GM12878 (cell line): ENCODE results near the gene SYK. TPM values are rescaled to one million over a fixed set of nuclear protein-coding genes. Genes with fewer than 3 reads are reported as not detected.

Experiments
- ATAC-seq: fragments of 200-7000 bp; cut with Tn5 transposase; 3 replicates; pipeline ENCODE4 v1.9.1; 2020; ENCODE audit warnings: mild to moderate bottlenecking, moderate library complexity
- BruUV-seq: library from RNA; stranded (reverse); fragments of 400-500 nt; replicated peaks from 2 replicates; lab custom pipeline; 2021; lab: Mats Ljungman, UMichigan
- CTCF ChIA-PET: fragments of 300-600 bp; sonication (Branson Sonifier 250); formaldehyde crosslinking; extraction: SDS; loops from one replicate; lab custom pipeline; 2021; ENCODE audit warnings: inconsistent platforms; lab: Yijun Ruan, JAX
- POLR2A ChIA-PET: fragments of 350-600 bp; formaldehyde crosslinking; extraction: SDS; loops from one replicate; lab custom pipeline; 2021; ENCODE audit warnings: inconsistent platforms; lab: Charles Lee
- RAD21 ChIA-PET: fragments of 300-600 bp; sonication (Branson Sonifier 250); formaldehyde crosslinking; loops from one replicate; lab custom pipeline; 2023; ENCODE audit warnings: antibody characterized with exemption; ENCODE audit not compliant: unreplicated experiment; lab: Charles Lee
- SMC1A ChIA-PET: fragments of 300-600 bp; sonication (Branson Sonifier 250); formaldehyde crosslinking; loops from one replicate; lab custom pipeline; 2023; ENCODE audit not compliant: unreplicated experiment, uncharacterized antibody; lab: Charles Lee
- DNase-seq: peaks from one replicate; pipeline ENCODE4 v3.0.0-alpha.2; 2011; ENCODE audit warnings: low read depth, low spot score
- FAIRE-seq: peaks from 3 replicates; lab custom pipeline; 2011; peaks lifted over from hg19 to GRCh38; lab: Jason Lieb, UNC
- H2AFZ ChIP-seq: 2 replicates; pipeline ENCODE4 v1.6.0; 2011; ENCODE audit warnings: low read depth, low read length, control low read depth; ENCODE audit not compliant: control insufficient read depth
- H3K27ac ChIP-seq: 2 replicates; pipeline ENCODE4 v1.5.1; 2011; ENCODE audit warnings: control low read depth; ENCODE audit not compliant: control insufficient read depth, insufficient read depth
- H3K27me3 ChIP-seq, 2 experiments: replicated peaks in 1 of 2; 2 replicates each; pipeline versions ENCODE4 v1.6.0 to v1.6.1; 2011; ENCODE audit warnings: low read length in 1 of 2; ENCODE audit not compliant: control insufficient read depth in 2 of 2, insufficient read depth in 2 of 2
- H3K36me3 ChIP-seq, 2 experiments: 2 replicates each; pipeline ENCODE4 v1.5.1; 2011; ENCODE audit warnings: low read length in 1 of 2; ENCODE audit not compliant: control insufficient read depth in 2 of 2, insufficient read depth in 2 of 2
- H3K4me1 ChIP-seq: 2 replicates; pipeline ENCODE4 v1.6.1; 2011; ENCODE audit warnings: mild to moderate bottlenecking, low read length, moderate library complexity, mixed read lengths; ENCODE audit not compliant: control insufficient read depth, insufficient read depth
- H3K4me2 ChIP-seq: 2 replicates; pipeline ENCODE4 v1.6.0; 2011; ENCODE audit warnings: control low read depth; ENCODE audit not compliant: control insufficient read depth, insufficient read depth
- H3K4me3 ChIP-seq: fragments of 200-600 bp; sonication (generic); 2 replicates; pipeline ENCODE4 v1.5.1; 2016
- H3K79me2 ChIP-seq: 2 replicates; pipeline ENCODE4 v1.6.0; 2011; ENCODE audit warnings: low read length; ENCODE audit not compliant: control insufficient read depth, insufficient read depth
- H3K9ac ChIP-seq: 2 replicates; pipeline ENCODE4 v1.8.0; 2011; ENCODE audit warnings: low read length, control low read depth, mixed read lengths; ENCODE audit not compliant: control insufficient read depth, insufficient read depth
- H3K9me3 ChIP-seq: replicated peaks from 3 replicates; pipeline ENCODE4 v1.5.1; 2011; ENCODE audit warnings: mild to moderate bottlenecking, low read length; ENCODE audit not compliant: control insufficient read depth, insufficient read depth
- H4K20me1 ChIP-seq: 2 replicates; pipeline ENCODE4 v1.6.0; 2011; ENCODE audit not compliant: control insufficient read depth, insufficient read depth
- ASH2L ChIP-seq: fragments of 300-600, 200-600 bp; sonication (generic); IDR thresholded peaks from 2 replicates; pipeline ENCODE4 v1.6.1; 2017; ENCODE audit warnings: low read depth, mild to moderate bottlenecking, borderline replicate concordance
- CREB1 ChIP-seq: IDR thresholded peaks from 2 replicates; pipeline ENCODE4 v1.6.1; 2012; ENCODE audit warnings: low read depth, mild to moderate bottlenecking, inconsistent platforms
- ELK1 ChIP-seq: IDR thresholded peaks from 2 replicates; pipeline ENCODE4 v1.6.1; 2012; ENCODE audit warnings: low read depth, low read length, improper control_type of control experiment
- IKZF1 ChIP-seq: fragments of 450-650 bp; conservative IDR thresholded peaks from 2 replicates; pipeline ENCODE4 v1.6.1; 2017; ENCODE audit warnings: antibody characterized with exemption, mild to moderate bottlenecking
- MTA2 ChIP-seq: fragments of 450-650 bp; IDR thresholded peaks from 2 replicates; pipeline ENCODE4 v1.6.1; 2016; ENCODE audit warnings: low read depth, mild to moderate bottlenecking, moderate library complexity
- NFIC ChIP-seq: IDR thresholded peaks from 2 replicates; pipeline ENCODE4 v1.6.1; 2012; ENCODE audit warnings: low read depth, mild to moderate bottlenecking, inconsistent platforms, low read length, moderate library complexity
- POLR2AphosphoS2 ChIP-seq: IDR thresholded peaks from 2 replicates; pipeline ENCODE4 v1.6.1; 2011; ENCODE audit warnings: low read depth, mild to moderate bottlenecking, low read length, improper control_type of control experiment, moderate library complexity
- REST ChIP-seq: IDR thresholded peaks from 2 replicates; pipeline ENCODE4 v1.6.1; 2012; ENCODE audit warnings: mild to moderate bottlenecking, low read depth, low read length
- RUNX3 ChIP-seq: IDR thresholded peaks from 2 replicates; pipeline ENCODE4 v1.6.1; 2012; ENCODE audit warnings: low read length, inconsistent platforms
- SRF ChIP-seq, 2 experiments: IDR thresholded peaks; 2 replicates each; pipeline ENCODE4 v1.6.1; 2011; ENCODE audit warnings: low read depth in 2 of 2, low read length in 2 of 2, mild to moderate bottlenecking in 1 of 2, moderate library complexity in 1 of 2
- TCF12 ChIP-seq: IDR thresholded peaks from 2 replicates; pipeline ENCODE4 v1.6.1; 2011; ENCODE audit warnings: low read depth, mild to moderate bottlenecking, low read length
- WGBS: methylation state at CpG from one replicate; pipeline ENCODE4 v1.1.6; 2016; ENCODE audit warnings: low lambda C conversion rate; ENCODE audit not compliant: insufficient replicate concordance, insufficient coverage; ENCODE audit errors: missing lambda C conversion rate; 5-methylcytosine and 5-hydroxymethylcytosine counted together
- in situ Hi-C: fragments of 300-500 bp; cut with MboI; formaldehyde crosslinking; loops from 9 replicates; pipeline ENCODE4 v1.14.3; 2018; ENCODE audit warnings: mixed read lengths
- intact Hi-C: fragments of 100-400 bp; cut with micrococcal nuclease; formaldehyde crosslinking; loops from one replicate; pipeline ENCODE4 v1.14.2; 2022; ENCODE audit not compliant: unreplicated experiment
- polyA plus RNA-seq, 11 experiments: library from polyadenylated mRNA; depleted of rRNA in 4 of 11; unstranded in 6 of 11; stranded (reverse) in 5 of 11; fragments of >200 nt; fragmentation: Nextera tagmentation in 4 of 11; fragmentation: Illumina TruSeq in 1 of 11; extraction: Ambion mirVana in 4 of 11; extraction: Trizol in 1 of 11; gene quantifications; 1 replicate in 1 of 11; 2 replicates in 10 of 11; pipeline versions ENCODE4 v1.2.1 to v1.2.3, GENCODE V29; 2011 to 2016; ENCODE audit warnings: inconsistent platforms in 2 of 11, missing spikeins in 2 of 11, low read depth in 1 of 11
- total RNA-seq, 4 experiments: library from RNA; depleted of rRNA in 3 of 4; stranded (reverse); fragments of >200 nt in 3 of 4; fragmentation: Illumina TruSeq in 1 of 4; extraction: Trizol in 1 of 4; gene quantifications; 2 replicates each; pipeline versions ENCODE4 v1.2.1 to v1.2.3, GENCODE V29; 2013 to 2021

SYK gene
- total and polyA plus RNA-seq, 10 of the 15 experiments (the other 5 are each of a cell fraction or from before 2014, with no cell fraction given): 6.5 to 135 (median 68.8) TPM

GRCh38 chr9:90939351-90939750 is 137.7 kb downstream of the SYK start (continued):
- TF ChIP-seq REST (no peak), CREB1 (no peak), ELK1 (no peak), SRF (IDR thresholded peaks at IDR 0.05; ENCODE audit: low read depth in 2 of 2, low read length in 2 of 2) (no peak), NFIC (no peak)

GRCh38 chr9:90940280-90940679 is 138.7 kb downstream of the SYK start:
- ChIA-PET SMC1A (no interaction called here), RAD21 (no interaction called here), POLR2A (no interaction called here), CTCF (interaction anchor here (1.0 kb wide), 1 partner anchor 25 kb away, joined by 4 read pairs; no protein-coding TSS in a partner anchor)
- BruUV-seq: no TSS peak
- H4K20me1 ChIP-seq: no peaks in the 10 kb centered on the region
- FAIRE-seq (no peak), DNase-seq (no peak), ATAC-seq (no peak)
- peaks cover 7% of the 10 kb centered on the region; the same call in 2 of the 3 replicates for H3K9me3 ChIP-seq
- peaks cover 0 to 2% of the 10 kb centered on the region in 2 experiments; a peak in 2 of 4 replicates for H3K27me3 ChIP-seq
- no peaks in the 10 kb centered on the region for H3K79me2 ChIP-seq
- H3K4me1 ChIP-seq: peaks cover 10% of the 10 kb centered on the region
- H3K36me3 ChIP-seq: no peaks in the 10 kb centered on the region
- H3K4me3 ChIP-seq: no peak overlapping the region
- WGBS: 0% methylated on average over 1 of the region's 1 CpG
- no peak overlapping the region for H3K4me2 ChIP-seq
- TF ChIP-seq ASH2L (no peak), TCF12 (peak; percentile 63; the same call in 1 of the 2 replicates), MTA2 (no peak), RUNX3 (peak; percentile 28; the same call in 1 of the 2 replicates), IKZF1 (no peak), POLR2AphosphoS2 (no peak)
- no peak overlapping the region for H3K27ac ChIP-seq
- H2AFZ ChIP-seq: no peak overlapping the region
- in situ Hi-C loops (no loop called here), intact Hi-C loops (no loop called here)
- H3K9ac ChIP-seq: no peak overlapping the region
